SH-SY5Y (cell line): ENCODE data around the gene GPC3.

ENCODE experiments used
- GATA2 ChIP-seq: IDR thresholded peaks from 2 replicates; pipeline ENCODE4 v1.6.1; 2011; ENCODE audit warnings: mild to moderate bottlenecking, low read depth, low read length
- GATA3 ChIP-seq: IDR thresholded peaks from 2 replicates; pipeline ENCODE4 v1.6.1; 2011; ENCODE audit warnings: low read depth, mild to moderate bottlenecking, low read length, moderate library complexity

DNA sequence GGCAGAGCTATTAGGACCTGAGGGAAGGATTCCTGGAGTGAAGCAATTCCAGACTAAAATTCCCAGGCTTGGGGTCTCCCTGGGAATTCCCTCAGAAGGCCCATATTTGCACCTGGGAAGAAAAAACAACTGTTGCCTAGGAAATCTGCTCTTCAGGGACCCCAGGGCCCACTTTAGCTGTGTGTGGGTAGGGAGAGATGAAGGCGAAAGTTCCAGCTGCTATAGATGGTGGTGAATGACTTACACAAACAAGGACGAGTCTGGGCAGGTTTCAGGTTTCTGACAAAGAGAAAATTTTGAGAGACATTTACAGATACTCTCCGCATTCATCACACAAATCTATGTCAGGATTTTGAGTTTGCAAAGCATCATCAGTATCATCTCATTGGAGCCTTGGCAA is 126.1 kb downstream of the GPC3 start:
- TF ChIP-seq GATA2 (no peak), GATA3 (no peak)
